Measurements from ENCODE around the gene TCAP. TPM values are rescaled to one million over a fixed set of nuclear protein-coding genes. Genes with fewer than 3 reads are reported as not detected.

The TCAP gene
- total and polyA plus RNA-seq, 12 donors, result 2,452 to 6,290 (median 4,242) TPM

GRCh38 chr17:39634384-39634871 is 30.7 kb upstream of the TCAP start:
- Histone ChIP-seq H3K27me3 (peaks cover 0 to 13% (median 0%) of the 10 kb centered on the region in 7 donors), H3K9me3 (no peaks in the 10 kb centered on the region), H3K36me3 (no peaks in the 10 kb centered on the region), H3K4me1 (peaks cover 6 to 50% (median 30%) of the 10 kb centered on the region in 9 donors), H3K4me3 (no peak overlapping the region), H3K27ac (no peak overlapping the region)
- no peak for ATAC-seq
- WGBS, 2 donors, result 50% methylated on average over 2 of the region's 2 CpGs
- DNase-seq, result no peak
- intact Hi-C loops (cut with DNase I), result loop anchor here in 3 of 10 donors (5.0 kb wide), 2 partner anchors 38 to 113 kb away; no protein-coding TSS in a partner anchor
- TF ChIP-seq CTCF (IDR thresholded peaks at IDR 0.05), result peak; percentile 70 to 82 (median 76)

GRCh38 chr17:39635614-39636176 is 29.5 kb upstream of the TCAP start:
- no peaks in the 10 kb centered on the region for H3K9me3 ChIP-seq
- TF ChIP-seq CTCF (IDR thresholded peaks at IDR 0.05), result no peak
- H3K27ac ChIP-seq, result peak overlapping the region in 2 of 10 donors; percentile 93 to 99
- H3K36me3 ChIP-seq, result no peaks in the 10 kb centered on the region
- intact Hi-C loops (cut with DNase I), result loop anchor here in 4 of 10 donors (2.0 to 5.0 kb wide), 3 partner anchors 33 to 117 kb away; partner anchors contain the start of gene PNMT (in 1 of the 4)
- 88 to 95% methylated on average over 8 of the region's 8 CpGs for WGBS, 2 donors
- ATAC-seq (no peak), DNase-seq (no peak)
- peaks cover 0 to 8% (median 0%) of the 10 kb centered on the region in 7 donors for H3K27me3 ChIP-seq
- H3K4me3 ChIP-seq, result no peak overlapping the region
- peaks cover 6 to 58% (median 42%) of the 10 kb centered on the region in 9 donors for H3K4me1 ChIP-seq

GRCh38 chr17:39636587-39636926 is 28.6 kb upstream of the TCAP start:
- intact Hi-C loops (cut with DNase I), result loop anchor here in 4 of 10 donors (2.0 to 5.0 kb wide), 3 partner anchors 32 to 116 kb away; partner anchors contain the start of gene PNMT (in 1 of the 4)

More at GRCh38 chr17:39636587-39636926, 28.6 kb upstream of the TCAP start:
- peak overlapping the region; percentile 56 to 98 (median 82) for H3K4me3 ChIP-seq
- ATAC-seq (peak in 2 of 8 donors; percentile 7 to 9), DNase-seq (no peak)
- no peaks in the 10 kb centered on the region for H3K36me3 ChIP-seq
- H3K27me3 ChIP-seq, result peaks cover 0 to 8% (median 0%) of the 10 kb centered on the region in 7 donors
- H3K4me1 ChIP-seq, result peaks cover 7 to 67% (median 51%) of the 10 kb centered on the region in 9 donors
- peak overlapping the region; percentile 62 to 99 (median 92) for H3K27ac ChIP-seq
- no peak for TF ChIP-seq CTCF (IDR thresholded peaks at IDR 0.05)
- 31 to 32% methylated on average over 6 of the region's 6 CpGs for WGBS, 2 donors
- no peaks in the 10 kb centered on the region for H3K9me3 ChIP-seq
